B cell (primary cell): ENCODE data around the gene SALL4. TPM values are rescaled to one million over a fixed set of nuclear protein-coding genes. Genes with fewer than 3 reads are reported as not detected.
"Not testable (repeated sequence)": the region's sequence is repeated elsewhere in the genome, so short reads cannot be mapped to it uniquely, and the experiment has no call there.

Source experiments
- ATAC-seq: fragments of 200-7000 bp; cut with Tn5 transposase; one replicate; pipeline ENCODE4 v1.10.0; 2021; ENCODE audit warnings: low read depth, mild to moderate bottlenecking, moderate number of reproducible peaks, moderate library complexity
- CTCF ChIA-PET: fragments of 350-600 bp; sonication (Branson Sonifier 250); formaldehyde crosslinking; loops from one replicate; lab custom pipeline; 2021; ENCODE audit warnings: antibody characterized with exemption, inconsistent platforms; lab: Charles Lee
- POLR2A ChIA-PET: fragments of 350-600 bp; sonication (Branson Sonifier 250); formaldehyde crosslinking; loops from one replicate; lab custom pipeline; 2021; ENCODE audit warnings: antibody characterized with exemption; lab: Charles Lee
- DNase-seq: peaks from one replicate; pipeline ENCODE4 v3.0.0; 2013
- H2AFZ ChIP-seq: 2 replicates; pipeline ENCODE4 v1.6.1; 2012; ENCODE audit warnings: mild to moderate bottlenecking, low read depth, low read length; ENCODE audit not compliant: insufficient read depth, poor library complexity, severe bottlenecking
- H3K27ac ChIP-seq, 2 donors: 1 replicate in 1 of 2; 2 replicates in 1 of 2; pipeline ENCODE4 v1.5.1; 2012 to 2013; ENCODE audit warnings: low read length in 2 of 2, mild to moderate bottlenecking in 2 of 2, moderate library complexity in 1 of 2
- H3K27me3 ChIP-seq, 4 experiments: fragments of 200-600 bp in 1 of 4; sonication (generic) in 1 of 4; replicated peaks in 1 of 4; 1 replicate in 2 of 4; 2 replicates in 2 of 4; pipeline versions ENCODE4 v1.6.1 to v1.7.0; 2013 to 2016; ENCODE audit warnings: low read length in 3 of 4, mild to moderate bottlenecking in 2 of 4, mixed read lengths in 1 of 4, moderate library complexity in 1 of 4; ENCODE audit not compliant: insufficient read depth in 4 of 4, control insufficient read depth in 3 of 4; ENCODE audit errors: control extremely low read depth in 1 of 4
- H3K36me3 ChIP-seq, 2 experiments: replicated peaks in 1 of 2; 1 replicate in 1 of 2; 2 replicates in 1 of 2; pipeline versions ENCODE4 v1.6.1 to v1.7.1; 2013; ENCODE audit warnings: low read length in 1 of 2; ENCODE audit not compliant: insufficient read depth in 2 of 2, control insufficient read depth in 1 of 2; ENCODE audit errors: control extremely low read depth in 1 of 2, extremely low read depth in 1 of 2
- H3K4me1 ChIP-seq, 2 donors: fragments of 200-600 bp in 1 of 2; sonication (generic) in 1 of 2; 1 replicate in 1 of 2; 2 replicates in 1 of 2; pipeline versions ENCODE4 v1.5.1 to v1.6.1; 2013 to 2017; ENCODE audit warnings: low read length in 2 of 2; ENCODE audit not compliant: control insufficient read depth in 2 of 2, insufficient read depth in 2 of 2
- H3K4me2 ChIP-seq: replicated peaks from 2 replicates; pipeline ENCODE3; 2012; ENCODE audit warnings: mild to moderate bottlenecking, low read depth, low read length; ENCODE audit not compliant: poor library complexity, severe bottlenecking
- H3K4me3 ChIP-seq, 5 experiments: fragments of 200-600 bp in 1 of 5; sonication (generic) in 1 of 5; 1 replicate in 3 of 5; 2 replicates in 2 of 5; pipeline versions ENCODE4 v1.5.1 to v1.7.0; 2011 to 2016; ENCODE audit warnings: low read length in 4 of 5, mild to moderate bottlenecking in 4 of 5, low read depth in 2 of 5, control low read depth in 1 of 5, moderate library complexity in 1 of 5; ENCODE audit not compliant: insufficient read depth in 1 of 5; ENCODE audit errors: control extremely low read depth in 1 of 5, extremely low read depth in 1 of 5
- H3K79me2 ChIP-seq: fragments of 200-600 bp; sonication (generic); one replicate; pipeline ENCODE4 v1.6.0; 2016; ENCODE audit warnings: low read length; ENCODE audit not compliant: control insufficient read depth, insufficient read depth
- H3K9ac ChIP-seq: fragments of 200-600 bp; sonication (generic); 2 replicates; pipeline ENCODE4 v1.6.1; 2017; ENCODE audit warnings: mild to moderate bottlenecking, low read length, moderate library complexity
- H3K9me3 ChIP-seq, 3 donors: one replicate each; pipeline versions ENCODE4 v1.6.1 to v1.7.1; 2013; ENCODE audit warnings: low read length in 2 of 3; ENCODE audit not compliant: control insufficient read depth in 2 of 3, insufficient read depth in 1 of 3; ENCODE audit errors: control extremely low read depth in 1 of 3
- H4K20me1 ChIP-seq: 2 replicates; pipeline ENCODE4 v1.6.0; 2012; ENCODE audit warnings: mild to moderate bottlenecking, low read length; ENCODE audit not compliant: insufficient read depth, control insufficient read depth, poor library complexity, severe bottlenecking
- H3K27ac Mint-ChIP-seq: one replicate; pipeline ENCODE4 v1.8.0; 2021; ENCODE audit warnings: mixed read lengths
- H3K27me3 Mint-ChIP-seq: one replicate; pipeline ENCODE4 v1.8.0; 2021; ENCODE audit warnings: mixed read lengths
- H3K4me1 Mint-ChIP-seq: one replicate; pipeline ENCODE4 v1.8.0; 2021; ENCODE audit warnings: mixed read lengths
- H3K4me3 Mint-ChIP-seq: one replicate; pipeline ENCODE4 v1.8.0; 2021; ENCODE audit warnings: mixed read lengths
- H3K9me3 Mint-ChIP-seq: one replicate; pipeline ENCODE4 v1.8.0; 2022; ENCODE audit warnings: mixed read lengths; ENCODE audit not compliant: insufficient read depth
- CTCF ChIP-seq: fragments of 200-600 bp; IDR thresholded peaks from one replicate; pipeline ENCODE4 v1.8.0; 2022; ENCODE audit warnings: antibody characterized with exemption, mild to moderate bottlenecking
- EZH2 ChIP-seq: IDR thresholded peaks from 2 replicates; pipeline ENCODE4 v1.6.1; 2012; ENCODE audit warnings: borderline replicate concordance, low read depth, mild to moderate bottlenecking, moderate library complexity, low read length; ENCODE audit not compliant: insufficient read depth, poor library complexity, severe bottlenecking
- WGBS: methylation state at CpG from one replicate; pipeline ENCODE4 v1.1.5; 2013; ENCODE audit warnings: missing lambda C conversion rate; ENCODE audit not compliant: insufficient coverage; 5-methylcytosine and 5-hydroxymethylcytosine counted together
- intact Hi-C: fragments of 100-400 bp; cut with micrococcal nuclease; formaldehyde crosslinking; loops from one replicate; pipeline ENCODE4 v1.10.0; 2022
- polyA plus RNA-seq: library from polyadenylated mRNA; depleted of rRNA; stranded (reverse); fragments of >200 nt; gene quantifications from 2 replicates; pipeline ENCODE4 v1.2.3, GENCODE V29; 2012
- total RNA-seq, 2 donors: library from RNA; stranded (reverse); fragments of 120-200 nt in 1 of 2; gene quantifications; 1 replicate in 1 of 2; 2 replicates in 1 of 2; pipeline versions ENCODE4 v1.2.3 to v1.2.4, GENCODE V29; 2013 to 2022

The SALL4 gene
- total and polyA plus RNA-seq, 2 donors (not counting 1 experiment from before 2014, with no cell fraction given) = 0.21 TPM; not detected in 1

GRCh38 chr20:51788822-51789221 is 13.5 kb downstream of the SALL4 start:
- no peak overlapping the region for H3K27ac Mint-ChIP-seq
- TF ChIP-seq EZH2 (no peak), CTCF (no peak)
- intact Hi-C loops = no loop called here
- H2AFZ ChIP-seq = no peak overlapping the region
- H3K4me3 Mint-ChIP-seq = no peak overlapping the region
- POLR2A ChIA-PET = no interaction called here
- H3K9me3 Mint-ChIP-seq = no peaks in the 10 kb centered on the region
- H3K4me1 ChIP-seq = no peaks in the 10 kb centered on the region
- CTCF ChIA-PET = interaction anchor here (0.6 kb wide), 1 partner anchor 116 kb away, joined by 3 read pairs; no protein-coding TSS in a partner anchor
- no peaks in the 10 kb centered on the region for H3K4me1 Mint-ChIP-seq
- WGBS = 91% methylated on average over 9 of the region's 14 CpGs
- DNase-seq (no peak), ATAC-seq (no peak)
- H3K27me3 Mint-ChIP-seq = peaks cover 5% of the 10 kb centered on the region
- H3K36me3 ChIP-seq = no peaks in the 10 kb centered on the region
- no peaks in the 10 kb centered on the region for H3K79me2 ChIP-seq
- H3K4me3 ChIP-seq = no peak overlapping the region
- no peaks in the 10 kb centered on the region for H3K9me3 ChIP-seq
- no peaks in the 10 kb centered on the region for H3K27me3 ChIP-seq
- no peak overlapping the region for H3K27ac ChIP-seq
- H4K20me1 ChIP-seq = no peaks in the 10 kb centered on the region
- H3K9ac ChIP-seq = no peak overlapping the region
- no peak overlapping the region for H3K4me2 ChIP-seq

GRCh38 chr20:51784299-51784698 is 18.0 kb downstream of the SALL4 start:
- ATAC-seq (no peak), DNase-seq (no peak)
- Histone ChIP-seq H3K4me2 (no peak overlapping the region), H2AFZ (no peak overlapping the region), H3K9me3 (peaks cover 0 to 5% (median 0%) of the 10 kb centered on the region in 3 donors), H3K9ac (no peak overlapping the region), H3K27me3 (no peaks in the 10 kb centered on the region), H3K36me3 (no peaks in the 10 kb centered on the region), H3K4me1 (no peaks in the 10 kb centered on the region), H3K4me3 (no peak overlapping the region), H3K79me2 (no peaks in the 10 kb centered on the region), H3K27ac (no peak overlapping the region), H4K20me1 (no peaks in the 10 kb centered on the region)
- no peak for TF ChIP-seq EZH2
- no peak for TF ChIP-seq CTCF
- ChIA-PET CTCF (no interaction called here), POLR2A (no interaction called here)
- intact Hi-C loops = no loop called here
- 92% methylated on average over 11 of the region's 15 CpGs for WGBS
- H3K9me3 Mint-ChIP-seq = no peaks in the 10 kb centered on the region
- H3K4me1 Mint-ChIP-seq = no peaks in the 10 kb centered on the region
- no peak overlapping the region for H3K27ac Mint-ChIP-seq
- H3K4me3 Mint-ChIP-seq = no peak overlapping the region
- H3K27me3 Mint-ChIP-seq = peaks cover 3% of the 10 kb centered on the region

- H3K79me2 ChIP-seq, H3K9me3 Mint-ChIP-seq, H3K9ac ChIP-seq, CTCF ChIA-PET, intact Hi-C loops, H3K27ac ChIP-seq, H3K4me1 Mint-ChIP-seq, H3K4me1 ChIP-seq, H4K20me1 ChIP-seq, H3K27ac Mint-ChIP-seq, H3K36me3 ChIP-seq, H2AFZ ChIP-seq, H3K4me3 Mint-ChIP-seq, H3K4me3 ChIP-seq, POLR2A ChIA-PET, H3K4me2 ChIP-seq, DNase-seq, ATAC-seq, H3K27me3 ChIP-seq: not testable (repeated sequence)
- peaks cover 0 to 12% (median 1%) of the 10 kb centered on the region in 3 donors for H3K9me3 ChIP-seq
- peaks cover 17% of the 10 kb centered on the region for H3K27me3 Mint-ChIP-seq
- no CpG with 5 or more reads among the region's 4 CpGs for WGBS
Observed at GRCh38 chr20:51778229-51778759, 24.0 kb downstream of the SALL4 start.
